Lower leg skin (tissue), 4 donors: Measurements from ENCODE around the gene NRXN3. TPM values are rescaled to one million over a fixed set of nuclear protein-coding genes. Genes with fewer than 3 reads are reported as not detected.

Experiments
- DNase-seq, 2 donors: peaks; one replicate each; pipeline ENCODE4 v3.0.0-alpha.2; 2019; ENCODE audit warnings: low spot score in 2 of 2
- H3K4me3 ChIP-seq: fragments of 200-600 bp; sonication (generic); 2 replicates; pipeline ENCODE4 v1.5.1; 2017; ENCODE audit warnings: mild to moderate bottlenecking, low read depth; ENCODE audit not compliant: poor library complexity, severe bottlenecking
- CTCF ChIP-seq, 3 donors: fragments of 450-650 bp; IDR thresholded peaks; one replicate each; pipeline ENCODE4 v1.5.1; 2016; ENCODE audit warnings: antibody characterized with exemption in 3 of 3, mild to moderate bottlenecking in 3 of 3, moderate library complexity in 2 of 3
- POLR2A ChIP-seq, 2 donors: fragments of 450-650 bp; IDR thresholded peaks; one replicate each; pipeline ENCODE4 v1.6.1; 2016 to 2017; ENCODE audit warnings: antibody characterized with exemption in 2 of 2, mild to moderate bottlenecking in 1 of 2, moderate library complexity in 1 of 2
- WGBS, 2 donors: methylation state at CpG; one replicate each; pipeline ENCODE4 v1.1.5; 2018; 5-methylcytosine and 5-hydroxymethylcytosine counted together
- intact Hi-C: fragments of 100-400 bp; cut with DNase I; formaldehyde crosslinking; loops from one replicate; pipeline ENCODE4 v1.15.0; 2023; ENCODE audit warnings: low total_unique reads
- total RNA-seq, 4 donors: library from RNA; depleted of rRNA; stranded (reverse); fragments of >200 nt; gene quantifications; one replicate each; pipeline ENCODE4 v1.1.0, GENCODE V29; 2016

The NRXN3 gene
- total RNA-seq, 4 donors from 2014 or later: 0.61 to 2.4 (median 1.7) TPM

GRCh38 chr14:78704965-78705364 lies 534.8 kb downstream of the NRXN3 start:
- WGBS, 2 donors: 55 to 56% methylated on average over 4 of the region's 4 CpGs
- intact Hi-C loops: no loop called here

GRCh38 chr14:78705989-78706388 lies 535.8 kb downstream of the NRXN3 start:
- TF ChIP-seq POLR2A (IDR thresholded peaks at IDR 0.05): no peak
- no peak for TF ChIP-seq CTCF (IDR thresholded peaks at IDR 0.05)
- intact Hi-C loops: no loop called here
- no peak overlapping the region for H3K4me3 ChIP-seq
- DNase-seq: no peak

More at GRCh38 chr14:78704965-78705364, 534.8 kb downstream of the NRXN3 start:
- TF ChIP-seq CTCF (IDR thresholded peaks at IDR 0.05) (no peak), POLR2A (IDR thresholded peaks at IDR 0.05) (no peak)
- DNase-seq: no peak
- no peak overlapping the region for H3K4me3 ChIP-seq

- no peak overlapping the region for H3K4me3 ChIP-seq
- TF ChIP-seq POLR2A (IDR thresholded peaks at IDR 0.05): no peak
- DNase-seq: no peak
- 73 to 79% methylated on average over 5 of the region's 5 CpGs for WGBS, 2 donors
- intact Hi-C loops: no loop called here
Measured at GRCh38 chr14:78709795-78710557, 539.8 kb downstream of the NRXN3 start.

- intact Hi-C loops: no loop called here
- H3K4me3 ChIP-seq: no peak overlapping the region
- DNase-seq: no peak
- TF ChIP-seq CTCF (IDR thresholded peaks at IDR 0.05) (no peak), POLR2A (IDR thresholded peaks at IDR 0.05) (no peak)
- WGBS, 2 donors: 70 to 72% methylated on average over 4 of the region's 4 CpGs
Measured at GRCh38 chr14:78710963-78711362, 540.8 kb downstream of the NRXN3 start.

GRCh38 chr14:78713716-78714115 lies 543.5 kb downstream of the NRXN3 start:
- intact Hi-C loops: no loop called here
- DNase-seq: no peak
- TF ChIP-seq POLR2A (IDR thresholded peaks at IDR 0.05) (no peak), CTCF (IDR thresholded peaks at IDR 0.05) (no peak)
- H3K4me3 ChIP-seq: no peak overlapping the region

- TF ChIP-seq CTCF (IDR thresholded peaks at IDR 0.05) (no peak), POLR2A (IDR thresholded peaks at IDR 0.05) (no peak)
- no peak for DNase-seq
- no peak overlapping the region for H3K4me3 ChIP-seq
- intact Hi-C loops: no loop called here
- 93 to 95% methylated on average over 18 of the region's 18 CpGs for WGBS, 2 donors
Measured at GRCh38 chr14:78714711-78715110, 544.5 kb downstream of the NRXN3 start.
